ENCODE data around the gene DEFB110. TPM values are rescaled to one million over a fixed set of nuclear protein-coding genes. Genes with fewer than 3 reads are reported as not detected.

Gene DEFB110
- polyA plus RNA-seq, 1 of the 3 experiments (the other 2 are of a cell fraction): not detected

DNA sequence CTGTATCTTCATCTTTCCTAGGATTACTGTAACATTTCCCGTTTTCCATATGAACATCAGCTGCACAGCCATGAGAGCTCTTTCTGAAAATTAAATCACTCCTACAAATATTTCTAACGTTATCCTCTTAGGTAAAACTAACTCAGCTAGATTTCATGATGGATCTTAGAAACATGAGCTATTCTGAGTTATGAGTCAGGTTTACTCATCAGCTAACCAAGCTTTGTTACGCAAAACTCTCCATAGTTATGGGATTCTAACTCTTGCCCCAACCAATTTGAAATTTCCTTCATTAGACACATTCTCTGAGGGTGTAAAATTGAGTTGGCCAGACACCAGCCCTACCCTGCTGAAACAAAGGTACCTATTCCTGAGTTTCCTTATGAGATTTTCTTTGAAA is 14.0 kb downstream of the DEFB110 start:
- Histone ChIP-seq H3K27ac (ENCODE audit: low read depth in 2 of 2, low read length in 1 of 2) (no peak overlapping the region), H3K27me3 (ENCODE audit: insufficient read depth) (no peaks in the 10 kb centered on the region), H3K36me3 (replicated peaks in 1 of 2; ENCODE audit: control insufficient read depth in 1 of 2, insufficient read depth in 2 of 2, low read length in 1 of 2) (no peaks in the 10 kb centered on the region), H3K79me2 (ENCODE audit: insufficient read depth) (no peaks in the 10 kb centered on the region), H3K9ac (no peak overlapping the region), H3K9me3 (no peaks in the 10 kb centered on the region), H3F3A (replicated peaks; ENCODE audit: insufficient read depth) (no peaks in the 10 kb centered on the region), H4K20me1 (ENCODE audit: insufficient read depth) (no peaks in the 10 kb centered on the region), H2AFZ (ENCODE audit: low read depth) (peak overlapping the region; percentile 27; the same call in 1 of the 2 replicates), H3K4me2 (no peak overlapping the region), H3K4me1 (ENCODE audit: control insufficient read depth in 1 of 2, insufficient read depth in 2 of 2, low read depth in 1 of 2, low read length in 1 of 2) (no peaks in the 10 kb centered on the region), H3K9me2 (no peaks in the 10 kb centered on the region), H3K4me3 (ENCODE audit: low read depth in 2 of 2, low read length in 1 of 2) (no peak overlapping the region)
- 8% methylated on average over 3 of the region's 3 CpGs for WGBS (ENCODE audit: low lambda C conversion rate)
- ChIA-PET POLR2A (no interaction called here), CTCF (no interaction called here)
- TF ChIP-seq FOSL2 (IDR thresholded peaks at IDR 0.05; ENCODE audit: borderline replicate concordance, low read depth) (peak; percentile 65), JUND (IDR thresholded peaks at IDR 0.05) (peak; percentile 25)
- TF ChIP-seq, protein P1, sequence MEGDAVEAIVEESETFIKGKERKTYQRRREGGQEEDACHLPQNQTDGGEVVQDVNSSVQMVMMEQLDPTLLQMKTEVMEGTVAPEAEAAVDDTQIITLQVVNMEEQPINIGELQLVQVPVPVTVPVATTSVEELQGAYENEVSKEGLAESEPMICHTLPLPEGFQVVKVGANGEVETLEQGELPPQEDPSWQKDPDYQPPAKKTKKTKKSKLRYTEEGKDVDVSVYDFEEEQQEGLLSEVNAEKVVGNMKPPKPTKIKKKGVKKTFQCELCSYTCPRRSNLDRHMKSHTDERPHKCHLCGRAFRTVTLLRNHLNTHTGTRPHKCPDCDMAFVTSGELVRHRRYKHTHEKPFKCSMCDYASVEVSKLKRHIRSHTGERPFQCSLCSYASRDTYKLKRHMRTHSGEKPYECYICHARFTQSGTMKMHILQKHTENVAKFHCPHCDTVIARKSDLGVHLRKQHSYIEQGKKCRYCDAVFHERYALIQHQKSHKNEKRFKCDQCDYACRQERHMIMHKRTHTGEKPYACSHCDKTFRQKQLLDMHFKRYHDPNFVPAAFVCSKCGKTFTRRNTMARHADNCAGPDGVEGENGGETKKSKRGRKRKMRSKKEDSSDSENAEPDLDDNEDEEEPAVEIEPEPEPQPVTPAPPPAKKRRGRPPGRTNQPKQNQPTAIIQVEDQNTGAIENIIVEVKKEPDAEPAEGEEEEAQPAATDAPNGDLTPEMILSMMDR (IDR thresholded peaks at IDR 0.05): no peak
- no peak for DNase-seq

DNA sequence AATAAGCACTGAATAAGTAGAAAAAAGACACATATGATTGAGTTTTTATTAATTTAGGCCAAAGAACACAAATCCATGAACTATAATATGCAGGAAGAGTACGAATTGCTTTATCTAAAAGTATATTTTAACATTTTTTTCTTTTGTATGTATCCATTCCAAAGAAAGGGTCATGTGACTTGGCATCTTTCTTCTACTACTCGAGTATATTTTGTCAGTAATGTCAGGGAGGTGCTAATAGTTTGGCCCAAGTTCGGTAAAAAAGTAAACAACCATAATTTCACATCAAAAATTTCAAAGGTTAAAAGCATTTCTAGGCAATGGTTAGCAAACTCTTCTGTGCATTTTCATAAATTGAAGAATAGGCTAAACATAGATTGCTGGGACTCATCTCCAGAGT is 18.7 kb downstream of the DEFB110 start:
- Histone ChIP-seq H3K79me2 (ENCODE audit: insufficient read depth) (no peaks in the 10 kb centered on the region), H3K9ac (no peak overlapping the region), H3F3A (replicated peaks; ENCODE audit: insufficient read depth) (no peaks in the 10 kb centered on the region), H3K27me3 (ENCODE audit: insufficient read depth) (no peaks in the 10 kb centered on the region), H3K9me2 (no peaks in the 10 kb centered on the region), H3K4me1 (ENCODE audit: control insufficient read depth in 1 of 2, insufficient read depth in 2 of 2, low read depth in 1 of 2, low read length in 1 of 2) (no peaks in the 10 kb centered on the region), H4K20me1 (ENCODE audit: insufficient read depth) (no peaks in the 10 kb centered on the region), H3K4me3 (ENCODE audit: low read depth in 2 of 2, low read length in 1 of 2) (no peak overlapping the region), H3K36me3 (replicated peaks in 1 of 2; ENCODE audit: control insufficient read depth in 1 of 2, insufficient read depth in 2 of 2, low read length in 1 of 2) (no peaks in the 10 kb centered on the region), H3K9me3 (no peaks in the 10 kb centered on the region; the same call in 1 of the 2 replicates), H3K27ac (ENCODE audit: low read depth in 2 of 2, low read length in 1 of 2) (no peak overlapping the region), H2AFZ (ENCODE audit: low read depth) (no peak overlapping the region), H3K4me2 (no peak overlapping the region)
- no peak for TF ChIP-seq GATA2 (CRISPR knock-in tag; IDR thresholded peaks at IDR 0.05)
- no peak for TF ChIP-seq NFIC (IDR thresholded peaks at IDR 0.05; ENCODE audit: borderline replicate concordance)
- no peak for TF ChIP-seq FOXM1 (IDR thresholded peaks at IDR 0.05; ENCODE audit: low read depth)
- no peak for TF ChIP-seq RAD21 (IDR thresholded peaks at IDR 0.05; ENCODE audit: low read length)
- TF ChIP-seq RCOR1 (IDR thresholded peaks at IDR 0.05; ENCODE audit: low read length): no peak
- no peak for TF ChIP-seq MEF2A (IDR thresholded peaks at IDR 0.05; ENCODE audit: borderline replicate concordance, low read depth)
- no peak for DNase-seq
- CTCF ChIA-PET: no interaction called here
- POLR2A ChIA-PET: no interaction called here
- 2% methylated on average over 3 of the region's 3 CpGs for WGBS (ENCODE audit: low lambda C conversion rate)

DNA sequence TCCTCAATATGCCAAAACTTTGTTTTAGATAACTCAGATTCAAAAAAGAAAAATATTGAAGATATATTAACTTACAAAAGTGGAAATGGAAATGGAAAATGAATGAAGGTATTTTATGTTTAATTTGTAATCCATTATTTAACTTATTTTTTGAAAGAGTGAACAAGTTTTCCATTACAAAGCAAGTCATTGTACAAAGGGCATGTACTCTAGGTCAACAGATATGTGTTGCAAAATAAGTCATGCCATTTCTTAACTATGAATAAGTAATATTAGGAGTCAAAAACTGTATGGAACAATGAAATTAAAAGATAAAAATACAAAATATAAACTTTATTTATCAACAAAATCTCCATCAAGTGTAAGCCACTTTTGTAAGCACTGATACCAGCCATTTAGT is 26.5 kb downstream of the DEFB110 start:
- H4K20me1 ChIP-seq (ENCODE audit: insufficient read depth): no peaks in the 10 kb centered on the region
- no peaks in the 10 kb centered on the region for H3F3A ChIP-seq (replicated peaks; ENCODE audit: insufficient read depth)
- ChIA-PET POLR2A (no interaction called here), CTCF (no interaction called here)
- no peaks in the 10 kb centered on the region for H3K36me3 ChIP-seq (replicated peaks in 1 of 2; ENCODE audit: control insufficient read depth in 1 of 2, insufficient read depth in 2 of 2, low read length in 1 of 2)
- no peak for DNase-seq
- H3K27me3 ChIP-seq (ENCODE audit: insufficient read depth): no peaks in the 10 kb centered on the region
- H3K4me1 ChIP-seq (ENCODE audit: control insufficient read depth in 1 of 2, insufficient read depth in 2 of 2, low read depth in 1 of 2, low read length in 1 of 2): no peaks in the 10 kb centered on the region
- H3K9ac ChIP-seq: no peak overlapping the region
- no peaks in the 10 kb centered on the region for H3K79me2 ChIP-seq (ENCODE audit: insufficient read depth)
- no peak overlapping the region for H3K27ac ChIP-seq (ENCODE audit: low read depth in 2 of 2, low read length in 1 of 2)
- TF ChIP-seq, protein P2, sequence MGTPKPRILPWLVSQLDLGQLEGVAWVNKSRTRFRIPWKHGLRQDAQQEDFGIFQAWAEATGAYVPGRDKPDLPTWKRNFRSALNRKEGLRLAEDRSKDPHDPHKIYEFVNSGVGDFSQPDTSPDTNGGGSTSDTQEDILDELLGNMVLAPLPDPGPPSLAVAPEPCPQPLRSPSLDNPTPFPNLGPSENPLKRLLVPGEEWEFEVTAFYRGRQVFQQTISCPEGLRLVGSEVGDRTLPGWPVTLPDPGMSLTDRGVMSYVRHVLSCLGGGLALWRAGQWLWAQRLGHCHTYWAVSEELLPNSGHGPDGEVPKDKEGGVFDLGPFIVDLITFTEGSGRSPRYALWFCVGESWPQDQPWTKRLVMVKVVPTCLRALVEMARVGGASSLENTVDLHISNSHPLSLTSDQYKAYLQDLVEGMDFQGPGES (IDR thresholded peaks at IDR 0.05; ENCODE audit: low read depth, low read length): no peak
- no peak for TF ChIP-seq SIN3A (IDR thresholded peaks at IDR 0.05; ENCODE audit: borderline replicate concordance, low read depth, low read length)
- TF ChIP-seq SMC3 (IDR thresholded peaks at IDR 0.05; ENCODE audit: low read depth, low read length): no peak
- no peak for TF ChIP-seq MEF2A (IDR thresholded peaks at IDR 0.05; ENCODE audit: borderline replicate concordance, low read depth)
- TF ChIP-seq FOXM1 (IDR thresholded peaks at IDR 0.05; ENCODE audit: low read depth): no peak
- TF ChIP-seq, protein P3, sequence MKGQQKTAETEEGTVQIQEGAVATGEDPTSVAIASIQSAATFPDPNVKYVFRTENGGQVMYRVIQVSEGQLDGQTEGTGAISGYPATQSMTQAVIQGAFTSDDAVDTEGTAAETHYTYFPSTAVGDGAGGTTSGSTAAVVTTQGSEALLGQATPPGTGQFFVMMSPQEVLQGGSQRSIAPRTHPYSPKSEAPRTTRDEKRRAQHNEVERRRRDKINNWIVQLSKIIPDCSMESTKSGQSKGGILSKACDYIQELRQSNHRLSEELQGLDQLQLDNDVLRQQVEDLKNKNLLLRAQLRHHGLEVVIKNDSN (IDR thresholded peaks at IDR 0.05; ENCODE audit: borderline replicate concordance, low read depth): no peak
- H3K4me2 ChIP-seq: no peak overlapping the region
- H3K9me2 ChIP-seq: no peaks in the 10 kb centered on the region
- H3K9me3 ChIP-seq: no peaks in the 10 kb centered on the region; the same call in 1 of the 2 replicates
- H2AFZ ChIP-seq (ENCODE audit: low read depth): no peak overlapping the region
- no peak overlapping the region for H3K4me3 ChIP-seq (ENCODE audit: low read depth in 2 of 2, low read length in 1 of 2)
